ENCODE measurements around the gene NOL4L. TPM values are rescaled to one million over a fixed set of nuclear protein-coding genes. Genes with fewer than 3 reads are reported as not detected.

NOL4L gene
- polyA plus RNA-seq, 2 of the 4 experiments (the other 2 are of a cell fraction), result 9.5 to 11.8 TPM

GRCh38 chr20:32418376-32418775 lies 166.8 kb downstream of the NOL4L start:
- Histone ChIP-seq H3K4me2 (no peak overlapping the region), H3K27ac (no peak overlapping the region), H3K4me1 (peaks cover 16% of the 10 kb centered on the region; the same call in 2 of the 3 replicates), H3K9me3 (no peaks in the 10 kb centered on the region), H3K4me3 (no peak overlapping the region)
- DNase-seq (ENCODE audit: low read depth in 1 of 2, low spot score in 1 of 2), result no peak
- CTCF ChIA-PET, result interaction anchor here (1.7 kb wide), 1 partner anchor 13 kb away, joined by 4 read pairs; no protein-coding TSS in a partner anchor
- TF ChIP-seq PBX3 (IDR thresholded peaks at IDR 0.05) (no peak), CBX2 (IDR thresholded peaks at IDR 0.05; ENCODE audit: borderline replicate concordance, low read depth) (no peak), CEBPB (IDR thresholded peaks at IDR 0.05) (peak; percentile 36 to 53; a peak in 2 of 4 replicates), ZC3H11A (IDR thresholded peaks at IDR 0.05) (no peak)
- POLR2A ChIA-PET, result no interaction called here
- 87% methylated on average over 2 of the region's 2 CpGs for WGBS (ENCODE audit: missing lambda C conversion rate)
- ATAC-seq, result no peak
- FAIRE-seq, result no peak

- TF ChIP-seq CHD2 (IDR thresholded peaks at IDR 0.05; ENCODE audit: low read length, partially characterized antibody) (no peak), BCL3 (IDR thresholded peaks at IDR 0.05) (no peak), EP300 (IDR thresholded peaks at IDR 0.05) (no peak), ZNF302 (CRISPR knock-in tag; IDR thresholded peaks at IDR 0.05) (no peak), GATA3 (IDR thresholded peaks at IDR 0.05; ENCODE audit: borderline replicate concordance) (no peak)
- H3K27ac ChIP-seq, result no peak overlapping the region
- H3K4me3 ChIP-seq, result no peak overlapping the region
- DNase-seq (ENCODE audit: low read depth in 1 of 2, low spot score in 1 of 2), result no peak
- CTCF ChIA-PET, result interaction anchor here (0.9 kb wide), 1 partner anchor 11 kb away, joined by 3 read pairs; no protein-coding TSS in a partner anchor
- H3K9me3 ChIP-seq, result no peaks in the 10 kb centered on the region
- no peak for FAIRE-seq
- peaks cover 14% of the 10 kb centered on the region; the same call in 2 of the 3 replicates for H3K4me1 ChIP-seq
- POLR2A ChIA-PET, result no interaction called here
- ATAC-seq, result no peak
- H3K4me2 ChIP-seq, result no peak overlapping the region
- 80% methylated on average over 2 of the region's 2 CpGs for WGBS (ENCODE audit: missing lambda C conversion rate)
These were observed 168.9 kb downstream of the NOL4L start for GRCh38 chr20:32416206-32416605.

- ChIA-PET POLR2A (no interaction called here), CTCF (no interaction called here)
- Histone ChIP-seq H3K4me1 (peaks cover 8% of the 10 kb centered on the region; the same call in 1 of the 3 replicates), H3K4me3 (no peak overlapping the region), H3K4me2 (no peak overlapping the region), H3K9me3 (no peaks in the 10 kb centered on the region), H3K27ac (no peak overlapping the region)
- FAIRE-seq, result no peak
- TF ChIP-seq BHLHE40 (IDR thresholded peaks at IDR 0.05; ENCODE audit: low read depth, low read length), result no peak
- TF ChIP-seq HES2 (IDR thresholded peaks at IDR 0.05), result no peak
- no peak for TF ChIP-seq REST (IDR thresholded peaks at IDR 0.05)
- no peak for TF ChIP-seq TFCP2L1 (CRISPR knock-in tag; IDR thresholded peaks at IDR 0.05)
- TF ChIP-seq MAFK (IDR thresholded peaks at IDR 0.05; ENCODE audit: partially characterized antibody), result peak; percentile 67
- no peak for TF ChIP-seq SMC3 (IDR thresholded peaks at IDR 0.05)
- no peak for TF ChIP-seq HOXB5 (CRISPR knock-in tag; IDR thresholded peaks at IDR 0.05)
- TF ChIP-seq HDAC2 (IDR thresholded peaks at IDR 0.05), result no peak
- DNase-seq (ENCODE audit: low read depth in 1 of 2, low spot score in 1 of 2), result no peak
- 84% methylated on average over 2 of the region's 2 CpGs for WGBS (ENCODE audit: missing lambda C conversion rate)
- no peak for ATAC-seq
These were observed 169.6 kb downstream of the NOL4L start for GRCh38 chr20:32415494-32415893.
